Fibroblast of pulmonary artery (primary cell): ENCODE measurements around the gene CEP170.

Experiments used
- DNase-seq: peaks from one replicate; pipeline ENCODE4 v3.0.0-alpha.2; 2010; ENCODE audit warnings: low read depth
- H3K4me3 ChIP-seq: replicated peaks from 2 replicates; pipeline ENCODE4 v1.5.1; 2011; ENCODE audit warnings: low read depth, mild to moderate bottlenecking, control low read depth, low read length, moderate library complexity
- TF ChIP-seq, protein P1 (sequence below): IDR thresholded peaks from 2 replicates; pipeline ENCODE4 v1.5.1; 2011; ENCODE audit warnings: mild to moderate bottlenecking, control low read depth, low read length, inconsistent platforms; ENCODE audit errors: missing control alignments

The CEP170 gene

DNA sequence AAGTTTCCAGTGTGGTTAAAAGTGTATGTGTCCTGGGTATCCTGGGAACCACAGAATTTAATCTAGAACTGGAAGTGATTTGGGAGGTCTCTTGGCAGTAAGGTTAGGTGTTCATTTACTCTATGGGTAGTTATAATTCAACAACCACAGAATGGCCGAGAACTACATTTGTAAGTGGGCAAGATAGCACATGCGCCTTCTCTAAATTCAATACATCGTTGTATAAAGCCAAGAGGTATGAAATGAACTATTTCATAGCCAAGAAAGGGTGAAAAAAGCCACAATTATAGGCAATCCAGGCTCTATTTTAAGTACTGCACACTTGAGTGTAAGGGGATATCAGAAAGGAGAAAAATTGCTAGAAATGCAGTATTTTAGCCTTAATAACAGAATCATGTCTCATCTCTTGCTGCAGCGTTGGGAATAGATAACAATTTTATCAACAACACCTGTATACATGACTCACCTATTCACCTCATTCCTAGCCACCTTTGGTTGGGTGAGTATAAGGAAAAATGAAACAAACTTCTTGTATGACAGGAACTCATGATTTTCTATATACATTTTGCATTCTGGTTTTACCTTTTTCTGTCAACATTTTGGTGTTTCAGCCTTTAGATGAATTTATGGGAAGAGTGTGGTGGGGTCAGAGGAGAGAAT is 5.3 kb upstream of the CEP170 start:
- no peak for DNase-seq

DNA sequence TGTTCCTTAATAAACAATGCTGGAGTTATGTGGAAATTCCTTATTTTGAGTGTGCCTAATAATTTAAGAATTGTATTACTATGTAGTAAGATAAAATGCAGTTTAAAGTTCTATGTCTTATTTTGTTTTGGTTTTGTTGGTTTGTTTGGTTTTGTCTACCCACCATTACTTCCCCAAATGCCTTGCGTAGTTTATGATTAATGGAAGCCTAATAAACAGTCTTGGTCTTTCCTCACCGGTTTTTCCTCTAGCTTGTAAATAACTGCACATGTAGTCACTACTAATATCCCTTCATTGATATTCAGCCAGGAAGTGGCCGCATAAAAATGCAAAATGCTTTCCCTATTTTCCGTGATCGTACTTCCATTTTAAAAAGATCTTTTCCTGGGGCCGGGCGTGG is 3.6 kb upstream of the CEP170 start:
- no peak for DNase-seq
- TF ChIP-seq, protein P1, sequence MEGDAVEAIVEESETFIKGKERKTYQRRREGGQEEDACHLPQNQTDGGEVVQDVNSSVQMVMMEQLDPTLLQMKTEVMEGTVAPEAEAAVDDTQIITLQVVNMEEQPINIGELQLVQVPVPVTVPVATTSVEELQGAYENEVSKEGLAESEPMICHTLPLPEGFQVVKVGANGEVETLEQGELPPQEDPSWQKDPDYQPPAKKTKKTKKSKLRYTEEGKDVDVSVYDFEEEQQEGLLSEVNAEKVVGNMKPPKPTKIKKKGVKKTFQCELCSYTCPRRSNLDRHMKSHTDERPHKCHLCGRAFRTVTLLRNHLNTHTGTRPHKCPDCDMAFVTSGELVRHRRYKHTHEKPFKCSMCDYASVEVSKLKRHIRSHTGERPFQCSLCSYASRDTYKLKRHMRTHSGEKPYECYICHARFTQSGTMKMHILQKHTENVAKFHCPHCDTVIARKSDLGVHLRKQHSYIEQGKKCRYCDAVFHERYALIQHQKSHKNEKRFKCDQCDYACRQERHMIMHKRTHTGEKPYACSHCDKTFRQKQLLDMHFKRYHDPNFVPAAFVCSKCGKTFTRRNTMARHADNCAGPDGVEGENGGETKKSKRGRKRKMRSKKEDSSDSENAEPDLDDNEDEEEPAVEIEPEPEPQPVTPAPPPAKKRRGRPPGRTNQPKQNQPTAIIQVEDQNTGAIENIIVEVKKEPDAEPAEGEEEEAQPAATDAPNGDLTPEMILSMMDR, result no peak
- no peak overlapping the region for H3K4me3 ChIP-seq

More for the DNA sequence above, 5.3 kb upstream of the CEP170 start:
- H3K4me3 ChIP-seq, result no peak overlapping the region
- TF ChIP-seq, protein P1, result no peak

DNA sequence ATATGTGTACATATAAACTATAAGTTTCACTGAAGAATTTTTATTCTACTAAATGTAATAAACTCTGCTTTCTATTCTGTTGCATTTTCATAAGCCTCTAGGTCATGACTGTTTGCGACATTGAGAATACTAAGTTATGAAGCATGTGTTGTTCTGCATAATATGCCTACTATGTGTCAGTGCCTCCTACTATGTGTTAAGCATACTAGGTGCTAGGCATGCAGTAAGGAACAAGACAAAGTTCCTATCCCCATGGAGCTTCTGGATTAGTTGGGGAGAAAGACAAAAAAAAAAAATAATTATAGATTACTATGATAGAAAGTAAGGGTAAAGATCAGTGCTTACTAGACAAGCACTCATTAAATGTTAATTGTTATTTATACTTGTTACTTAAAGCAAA is 2.1 kb upstream of the CEP170 start:
- H3K4me3 ChIP-seq, result peak overlapping the region; percentile 87
- TF ChIP-seq, protein P1, result no peak
- no peak for DNase-seq

DNA sequence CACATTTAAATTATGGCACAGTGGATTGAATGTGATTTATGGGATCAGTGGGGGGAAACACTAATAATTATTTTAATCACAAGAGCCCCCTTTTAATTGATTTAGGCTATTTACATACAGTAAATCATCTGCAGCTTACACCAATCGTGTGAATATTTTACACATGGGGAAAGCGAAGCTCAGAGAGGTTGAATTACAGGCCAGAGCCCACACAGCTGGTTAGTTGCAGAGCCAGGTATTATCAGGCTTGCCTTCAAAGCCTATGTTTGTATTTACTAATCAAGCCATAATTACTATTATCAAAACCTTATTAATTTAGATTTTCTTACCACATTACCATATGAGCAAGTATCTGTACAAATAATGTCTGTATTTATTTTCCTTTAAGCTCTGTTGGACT is 1.5 kb upstream of the CEP170 start:
- peak overlapping the region; percentile 87 for H3K4me3 ChIP-seq
- TF ChIP-seq, protein P1, result no peak
- DNase-seq, result no peak

DNA sequence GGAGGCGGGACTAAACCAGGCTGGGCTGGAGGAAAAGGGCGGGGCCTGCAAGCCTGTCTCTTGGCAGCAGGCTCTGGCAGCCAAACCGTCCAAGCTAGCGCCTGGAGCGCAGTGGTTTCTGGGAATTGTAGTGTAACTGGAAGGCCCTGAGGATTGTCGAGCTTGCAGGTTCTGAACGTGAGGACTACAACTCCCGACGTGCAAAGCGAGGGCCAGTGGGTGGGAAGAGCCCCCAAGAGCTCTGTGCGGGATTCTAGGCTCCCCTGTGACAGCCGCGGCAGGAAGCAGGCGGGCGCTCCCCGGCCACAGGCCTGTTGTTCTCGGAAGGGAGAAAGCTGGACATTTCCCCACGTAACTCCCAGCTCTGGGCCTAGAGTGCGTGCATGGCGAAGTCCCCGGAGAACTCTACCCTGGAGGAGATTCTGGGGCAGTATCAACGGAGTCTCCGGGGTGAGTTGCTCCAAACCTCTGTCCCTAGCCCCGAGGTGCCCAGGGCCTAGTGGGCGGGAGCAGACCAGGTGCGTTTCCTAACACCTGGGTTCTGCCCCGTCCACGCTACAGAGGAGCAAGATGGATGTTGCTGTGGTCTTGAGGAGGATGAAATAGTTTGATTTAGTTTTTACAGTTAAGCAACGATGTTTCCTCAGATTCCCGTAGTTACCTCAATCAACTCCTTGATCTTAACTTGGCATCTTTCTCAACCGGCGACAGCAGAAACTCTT is 871 bp upstream of the CEP170 start, which contains the start of gene SDCCAG8:
SDCCAG8 (plus strand) TSS at position 251 of the 722 bp plus-strand sequence; CDS start at position 384, 133 bp downstream.
- H3K4me3 ChIP-seq, result peak within 1 kb of the TSS; percentile 87
- peak; percentile 100 for DNase-seq
- TF ChIP-seq, protein P1, result no peak

DNA sequence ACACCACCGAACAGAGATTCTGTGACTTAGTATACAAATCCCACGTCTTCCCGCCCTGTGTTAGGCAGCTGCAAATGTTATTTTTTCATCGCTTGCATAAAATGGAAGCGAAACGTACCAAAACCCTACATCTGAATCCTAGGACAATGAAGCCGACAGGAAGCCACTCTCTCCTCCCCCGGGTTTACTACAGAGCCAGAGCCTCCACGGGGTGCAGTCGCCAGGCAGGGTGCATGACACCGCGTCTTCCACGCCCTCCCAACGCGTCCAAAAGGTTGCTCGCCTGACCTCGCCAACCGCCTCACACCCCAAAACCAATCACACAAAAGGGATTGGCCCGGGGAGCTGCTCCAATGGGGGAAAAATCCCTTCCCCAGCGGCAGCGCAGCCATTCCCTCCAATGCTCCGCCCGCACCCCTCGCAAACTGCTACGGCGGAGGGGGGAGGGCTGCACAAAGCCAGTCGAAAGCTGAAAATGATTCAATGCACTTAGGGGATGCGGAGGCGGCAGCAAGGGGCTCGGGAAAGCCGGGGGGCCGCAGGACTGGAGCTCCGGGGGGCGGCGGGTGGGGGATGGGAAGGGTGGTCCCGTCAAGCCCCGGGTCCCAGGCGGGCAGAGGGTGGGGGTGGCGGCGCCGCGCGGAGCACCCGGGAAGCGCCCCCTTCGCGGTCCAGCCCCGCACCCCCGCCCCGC is 701 bp downstream of the CEP170 start:
- TF ChIP-seq, protein P1, result no peak
- H3K4me3 ChIP-seq, result peak overlapping the region; percentile 87
- DNase-seq, result peak; percentile 69
